ENCODE measurements around the gene ACTN4.
A peak's percentile ranks its signal among the peaks of the same experiment; 100 is the strongest.

ACTN4 gene

GRCh38 chr19:38662537-38663155 lies 15.2 kb downstream of the ACTN4 start:
- DNase-seq, result no peak

GRCh38 chr19:38663156-38663651 lies 15.8 kb downstream of the ACTN4 start:
- DNase-seq, result no peak

GRCh38 chr19:38663957-38664502 lies 16.6 kb downstream of the ACTN4 start:
- no peak for DNase-seq

GRCh38 chr19:38664503-38665211 lies 17.2 kb downstream of the ACTN4 start:
- DNase-seq, result no peak

- DNase-seq, result no peak
Observed at GRCh38 chr19:38665219-38665931, 17.9 kb downstream of the ACTN4 start.

GRCh38 chr19:38665950-38666662 lies 18.7 kb downstream of the ACTN4 start:
- DNase-seq, result no peak

- peak; percentile 36 for DNase-seq
Observed at GRCh38 chr19:38666663-38667511, 19.4 kb downstream of the ACTN4 start.

GRCh38 chr19:38667661-38668171 lies 20.3 kb downstream of the ACTN4 start:
- no peak for DNase-seq

- no peak for DNase-seq
Observed at GRCh38 chr19:38669552-38669951, 22.1 kb downstream of the ACTN4 start.

GRCh38 chr19:38670921-38671398 lies 23.5 kb downstream of the ACTN4 start:
- DNase-seq, result no peak

- DNase-seq, result no peak
Observed at GRCh38 chr19:38671654-38672053, 24.2 kb downstream of the ACTN4 start.

- no peak for DNase-seq
Observed at GRCh38 chr19:38673030-38673429, 25.6 kb downstream of the ACTN4 start.

- DNase-seq, result no peak
Observed at GRCh38 chr19:38674388-38675171, 27.1 kb downstream of the ACTN4 start.

GRCh38 chr19:38675611-38676010 lies 28.2 kb downstream of the ACTN4 start:
- DNase-seq, result peak; percentile 46

- DNase-seq, result no peak
Observed at GRCh38 chr19:38676023-38676877, 28.8 kb downstream of the ACTN4 start.

GRCh38 chr19:38676878-38677646 lies 29.6 kb downstream of the ACTN4 start:
- DNase-seq, result no peak

GRCh38 chr19:38678217-38678890 lies 30.9 kb downstream of the ACTN4 start:
- DNase-seq, result no peak

- no peak for DNase-seq
Observed at GRCh38 chr19:38678891-38679494, 31.5 kb downstream of the ACTN4 start.
